DOHH2 (cell line): Measurements from ENCODE around the gene DNMT1.

Experiments
- H3F3A ChIP-seq: fragments of 200-600 bp; sonication (generic), shearing (Covaris generic); 2 replicates; pipeline ENCODE4 v1.6.0; 2016; ENCODE audit warnings: antibody characterized with exemption, mild to moderate bottlenecking; ENCODE audit not compliant: control insufficient read depth, insufficient read depth
- H3K27ac ChIP-seq: fragments of 200-600 bp; sonication (generic); 2 replicates; pipeline ENCODE4 v1.5.1; 2014; ENCODE audit warnings: low read depth, mild to moderate bottlenecking, low read length, moderate library complexity
- H3K27me3 ChIP-seq: fragments of 200-600 bp; sonication (generic); 2 replicates; pipeline ENCODE4 v1.6.1; 2014; ENCODE audit warnings: mild to moderate bottlenecking, low read length, mixed read lengths; ENCODE audit not compliant: control insufficient read depth
- H3K36me3 ChIP-seq: fragments of 200-600 bp; sonication (generic); 2 replicates; pipeline ENCODE4 v1.6.1; 2014; ENCODE audit warnings: mild to moderate bottlenecking, low read length, moderate library complexity, mixed read lengths; ENCODE audit not compliant: control insufficient read depth
- H3K4me1 ChIP-seq: fragments of 200-600 bp; sonication (generic); 2 replicates; pipeline ENCODE4 v1.6.1; 2014; ENCODE audit warnings: mild to moderate bottlenecking, low read length, mixed read lengths; ENCODE audit not compliant: control insufficient read depth
- H3K4me2 ChIP-seq: fragments of 200-600 bp; sonication (generic); 2 replicates; pipeline ENCODE4 v1.6.0; 2014; ENCODE audit warnings: mild to moderate bottlenecking, low read length, moderate library complexity
- H3K4me3 ChIP-seq: fragments of 200-600 bp; sonication (generic); 2 replicates; pipeline ENCODE4 v1.5.1; 2014; ENCODE audit warnings: mild to moderate bottlenecking, low read length, mixed read lengths
- H3K79me2 ChIP-seq: fragments of 200-600 bp; sonication (generic); 2 replicates; pipeline ENCODE4 v1.6.1; 2014; ENCODE audit warnings: mild to moderate bottlenecking, low read length, mixed read lengths; ENCODE audit not compliant: control insufficient read depth
- H3K9me2 ChIP-seq: fragments of 200-600 bp; sonication (generic); replicated peaks from 2 replicates; pipeline ENCODE4 v1.6.1; 2014; ENCODE audit warnings: mild to moderate bottlenecking, low read length, mixed read lengths; ENCODE audit not compliant: control insufficient read depth
- H3K9me3 ChIP-seq: fragments of 200-600 bp; sonication (generic); 2 replicates; pipeline ENCODE4 v1.6.1; 2014; ENCODE audit warnings: antibody characterized with exemption, low read length, mixed read lengths; ENCODE audit not compliant: control insufficient read depth, insufficient read depth
- H4K20me1 ChIP-seq: fragments of 200-600 bp; sonication (generic); 2 replicates; pipeline ENCODE4 v1.6.0; 2014; ENCODE audit warnings: low read depth, mild to moderate bottlenecking, antibody characterized with exemption, low read length, moderate library complexity; ENCODE audit not compliant: control insufficient read depth, insufficient read depth
- EZH2phosphoT487 ChIP-seq: fragments of 200-600 bp; sonication (generic); IDR thresholded peaks from 2 replicates; pipeline ENCODE4 v1.6.1; 2017; ENCODE audit warnings: borderline replicate concordance, mild to moderate bottlenecking, antibody characterized with exemption, low read length, moderate library complexity, mixed read lengths
- TF ChIP-seq, protein P1 (sequence below): fragments of 200-600 bp; sonication (generic); IDR thresholded peaks from one replicate; pipeline ENCODE4 v1.5.1; 2014; ENCODE audit warnings: antibody characterized with exemption, mild to moderate bottlenecking, low read depth, low read length; ENCODE audit not compliant: poor library complexity, severe bottlenecking

DNMT1 gene

DNA sequence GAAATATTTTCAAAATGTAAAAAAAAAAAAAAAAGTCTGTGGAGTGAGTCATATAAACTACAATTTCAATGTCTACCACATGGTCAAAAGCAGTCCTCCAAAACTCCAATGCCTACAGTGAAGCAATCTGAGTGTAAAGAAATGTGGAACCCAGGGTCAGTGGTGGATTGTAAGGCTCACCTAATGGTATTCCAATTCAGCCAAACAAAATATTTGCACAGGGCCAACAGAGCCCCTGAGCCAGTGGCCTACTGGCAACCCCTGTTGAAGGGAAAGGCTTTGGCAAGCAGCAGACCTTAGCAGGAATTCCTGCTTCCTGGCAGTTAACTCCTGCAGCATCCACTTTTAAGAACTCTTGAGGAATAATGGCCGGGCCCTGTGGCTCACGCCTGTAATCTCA, 3.4 kb downstream of the DNMT1 start:
- peaks cover 19% of the 10 kb centered on the region for H3F3A ChIP-seq
- H3K4me2 ChIP-seq, result peak overlapping the region; percentile 50
- peaks cover 74% of the 10 kb centered on the region for H3K4me1 ChIP-seq
- H3K9me3 ChIP-seq, result no peaks in the 10 kb centered on the region
- H3K27me3 ChIP-seq, result no peaks in the 10 kb centered on the region
- H3K36me3 ChIP-seq, result peaks cover 89% of the 10 kb centered on the region
- H3K9me2 ChIP-seq, result no peaks in the 10 kb centered on the region
- peaks cover 99% of the 10 kb centered on the region for H3K79me2 ChIP-seq
- no peak overlapping the region for H3K27ac ChIP-seq
- peaks cover 45% of the 10 kb centered on the region for H4K20me1 ChIP-seq
- no peak for TF ChIP-seq EZH2phosphoT487
- TF ChIP-seq, protein P1, sequence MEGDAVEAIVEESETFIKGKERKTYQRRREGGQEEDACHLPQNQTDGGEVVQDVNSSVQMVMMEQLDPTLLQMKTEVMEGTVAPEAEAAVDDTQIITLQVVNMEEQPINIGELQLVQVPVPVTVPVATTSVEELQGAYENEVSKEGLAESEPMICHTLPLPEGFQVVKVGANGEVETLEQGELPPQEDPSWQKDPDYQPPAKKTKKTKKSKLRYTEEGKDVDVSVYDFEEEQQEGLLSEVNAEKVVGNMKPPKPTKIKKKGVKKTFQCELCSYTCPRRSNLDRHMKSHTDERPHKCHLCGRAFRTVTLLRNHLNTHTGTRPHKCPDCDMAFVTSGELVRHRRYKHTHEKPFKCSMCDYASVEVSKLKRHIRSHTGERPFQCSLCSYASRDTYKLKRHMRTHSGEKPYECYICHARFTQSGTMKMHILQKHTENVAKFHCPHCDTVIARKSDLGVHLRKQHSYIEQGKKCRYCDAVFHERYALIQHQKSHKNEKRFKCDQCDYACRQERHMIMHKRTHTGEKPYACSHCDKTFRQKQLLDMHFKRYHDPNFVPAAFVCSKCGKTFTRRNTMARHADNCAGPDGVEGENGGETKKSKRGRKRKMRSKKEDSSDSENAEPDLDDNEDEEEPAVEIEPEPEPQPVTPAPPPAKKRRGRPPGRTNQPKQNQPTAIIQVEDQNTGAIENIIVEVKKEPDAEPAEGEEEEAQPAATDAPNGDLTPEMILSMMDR, result no peak
- peak overlapping the region; percentile 87 for H3K4me3 ChIP-seq

DNA sequence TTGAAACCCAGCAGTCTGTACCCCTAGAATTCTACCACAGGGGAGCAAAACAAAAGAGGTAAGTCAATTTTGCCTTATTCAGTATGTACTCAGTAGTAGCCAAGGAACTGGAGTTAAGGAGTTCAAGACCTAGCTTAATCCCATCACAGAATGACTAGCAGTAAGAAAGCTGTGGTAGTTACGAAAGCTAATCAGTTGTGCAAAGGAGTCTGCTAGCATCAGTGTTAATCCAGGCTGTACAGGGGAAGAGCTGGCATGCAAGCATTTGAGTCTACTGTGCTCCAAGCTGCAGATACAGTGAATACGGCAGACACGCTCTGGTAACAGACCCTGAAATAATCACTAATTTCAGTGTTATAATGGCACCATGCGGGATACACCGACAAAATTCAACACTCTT, 4.7 kb downstream of the DNMT1 start:
- H3F3A ChIP-seq, result peaks cover 14% of the 10 kb centered on the region

DNA sequence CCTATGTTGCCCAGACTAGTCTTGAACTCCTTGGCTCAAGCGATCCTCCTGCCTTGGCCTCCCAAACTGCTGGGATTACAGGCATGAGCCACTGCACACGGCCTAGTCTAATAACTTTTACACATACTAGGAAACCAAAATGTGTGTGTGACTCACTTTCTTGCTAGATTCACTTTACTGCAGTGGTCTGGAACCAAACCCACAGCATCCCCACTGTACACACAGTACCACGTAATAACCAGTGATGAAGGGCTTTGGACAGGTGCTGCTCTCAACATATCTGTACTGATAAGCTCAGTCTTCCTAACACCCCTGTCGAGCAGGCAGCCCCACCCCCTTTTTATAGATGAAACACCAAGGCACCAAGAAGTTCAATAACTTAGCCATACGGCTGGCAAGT, 5.1 kb downstream of the DNMT1 start:
- H4K20me1 ChIP-seq, result peaks cover 50% of the 10 kb centered on the region
- H3F3A ChIP-seq, result peaks cover 14% of the 10 kb centered on the region
- no peaks in the 10 kb centered on the region for H3K27me3 ChIP-seq
- no peak overlapping the region for H3K27ac ChIP-seq
- H3K79me2 ChIP-seq, result peaks cover 100% of the 10 kb centered on the region
- no peaks in the 10 kb centered on the region for H3K9me2 ChIP-seq
- no peaks in the 10 kb centered on the region for H3K9me3 ChIP-seq
- TF ChIP-seq, protein P1, result no peak
- TF ChIP-seq EZH2phosphoT487, result no peak
- H3K4me1 ChIP-seq, result peaks cover 60% of the 10 kb centered on the region
- H3K4me2 ChIP-seq, result peak overlapping the region; percentile 39
- H3K4me3 ChIP-seq, result peak overlapping the region; percentile 35; the same call in 1 of the 2 replicates
- H3K36me3 ChIP-seq, result peaks cover 97% of the 10 kb centered on the region

More for the DNA sequence above, 4.7 kb downstream of the DNMT1 start:
- H3K4me1 ChIP-seq, result peaks cover 61% of the 10 kb centered on the region
- H3K9me3 ChIP-seq, result no peaks in the 10 kb centered on the region
- H3K27ac ChIP-seq, result no peak overlapping the region
- peaks cover 50% of the 10 kb centered on the region for H4K20me1 ChIP-seq
- TF ChIP-seq, protein P1, result no peak
- TF ChIP-seq EZH2phosphoT487, result no peak
- H3K9me2 ChIP-seq, result no peaks in the 10 kb centered on the region
- H3K36me3 ChIP-seq, result peaks cover 95% of the 10 kb centered on the region
- peak overlapping the region; percentile 39 for H3K4me2 ChIP-seq
- H3K4me3 ChIP-seq, result peak overlapping the region; percentile 35; the same call in 1 of the 2 replicates
- peaks cover 99% of the 10 kb centered on the region for H3K79me2 ChIP-seq
- no peaks in the 10 kb centered on the region for H3K27me3 ChIP-seq
